ENCODE measurements around the gene KLK14.

DNA sequence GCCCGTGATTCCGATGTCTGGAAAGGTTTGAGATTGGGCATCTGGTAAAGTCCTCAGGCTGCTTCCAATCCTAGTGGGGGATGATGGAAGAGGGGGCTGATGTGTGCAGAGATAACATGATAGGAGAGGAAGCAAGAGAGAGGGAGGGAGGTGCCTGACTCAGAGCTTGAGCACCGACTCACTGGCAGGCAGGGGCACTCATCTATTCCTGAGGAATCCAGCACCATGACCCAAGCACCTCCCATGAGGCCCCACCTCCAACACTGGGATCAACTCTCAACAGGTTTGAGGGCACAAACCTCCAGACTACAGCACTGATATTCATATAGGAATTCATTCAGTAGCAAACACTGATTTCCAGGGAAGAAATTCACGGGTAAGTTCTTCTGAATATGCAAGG is 36.4 kb upstream of the KLK14 start:
- TF ChIP-seq, protein P1, sequence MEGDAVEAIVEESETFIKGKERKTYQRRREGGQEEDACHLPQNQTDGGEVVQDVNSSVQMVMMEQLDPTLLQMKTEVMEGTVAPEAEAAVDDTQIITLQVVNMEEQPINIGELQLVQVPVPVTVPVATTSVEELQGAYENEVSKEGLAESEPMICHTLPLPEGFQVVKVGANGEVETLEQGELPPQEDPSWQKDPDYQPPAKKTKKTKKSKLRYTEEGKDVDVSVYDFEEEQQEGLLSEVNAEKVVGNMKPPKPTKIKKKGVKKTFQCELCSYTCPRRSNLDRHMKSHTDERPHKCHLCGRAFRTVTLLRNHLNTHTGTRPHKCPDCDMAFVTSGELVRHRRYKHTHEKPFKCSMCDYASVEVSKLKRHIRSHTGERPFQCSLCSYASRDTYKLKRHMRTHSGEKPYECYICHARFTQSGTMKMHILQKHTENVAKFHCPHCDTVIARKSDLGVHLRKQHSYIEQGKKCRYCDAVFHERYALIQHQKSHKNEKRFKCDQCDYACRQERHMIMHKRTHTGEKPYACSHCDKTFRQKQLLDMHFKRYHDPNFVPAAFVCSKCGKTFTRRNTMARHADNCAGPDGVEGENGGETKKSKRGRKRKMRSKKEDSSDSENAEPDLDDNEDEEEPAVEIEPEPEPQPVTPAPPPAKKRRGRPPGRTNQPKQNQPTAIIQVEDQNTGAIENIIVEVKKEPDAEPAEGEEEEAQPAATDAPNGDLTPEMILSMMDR (IDR thresholded peaks at IDR 0.05; ENCODE audit: poor library complexity, severe bottlenecking), result no peak
- no peak for TF ChIP-seq TAF1 (IDR thresholded peaks at IDR 0.05; ENCODE audit: low read depth)
- TF ChIP-seq RAD21 (conservative IDR thresholded peaks at IDR 0.05), result no peak
- TF ChIP-seq POLR2AphosphoS5 (IDR thresholded peaks at IDR 0.05), result no peak
